ENCODE data around the gene MAGI2.

Gene MAGI2

GRCh38 chr7:78261739-78262138 lies 1191.7 kb downstream of the MAGI2 start:
- TF ChIP-seq CTCF (IDR thresholded peaks at IDR 0.05; ENCODE audit: insufficient read depth, low read length, poor library complexity, severe bottlenecking) = no peak
- no peak for TF ChIP-seq EZH2phosphoT487 (conservative IDR thresholded peaks at IDR 0.05; ENCODE audit: low read length)
- no peaks in the 10 kb centered on the region for H3F3A ChIP-seq (ENCODE audit: insufficient read depth)
- no peaks in the 10 kb centered on the region for H3K36me3 ChIP-seq (ENCODE audit: low read length)
- H3K79me2 ChIP-seq (ENCODE audit: insufficient read depth, low read length) = no peaks in the 10 kb centered on the region
- no peaks in the 10 kb centered on the region for H3K9me2 ChIP-seq (replicated peaks; ENCODE audit: insufficient read depth, low read length)
- H3K9me3 ChIP-seq (ENCODE audit: insufficient read depth, low read length) = no peaks in the 10 kb centered on the region
- H3K9ac ChIP-seq (ENCODE audit: low read length) = no peak overlapping the region
- no peak overlapping the region for H3K4me3 ChIP-seq (ENCODE audit: insufficient read depth, low read length, poor library complexity, severe bottlenecking)
- H3K27me3 ChIP-seq (ENCODE audit: low read length) = no peaks in the 10 kb centered on the region
- no peak overlapping the region for H3K4me2 ChIP-seq (ENCODE audit: low read depth, low read length, poor library complexity, severe bottlenecking)
- H3K27ac ChIP-seq (ENCODE audit: low read depth, low read length) = no peak overlapping the region
- H4K20me1 ChIP-seq (ENCODE audit: low read depth, low read length) = no peaks in the 10 kb centered on the region
- no peak overlapping the region for H2AFZ ChIP-seq (ENCODE audit: low read depth, low read length, severe bottlenecking)

GRCh38 chr7:78261302-78261701 lies 1192.2 kb downstream of the MAGI2 start:
- TF ChIP-seq EZH2phosphoT487 (conservative IDR thresholded peaks at IDR 0.05; ENCODE audit: low read length) (no peak), CTCF (IDR thresholded peaks at IDR 0.05; ENCODE audit: insufficient read depth, low read length, poor library complexity, severe bottlenecking) (no peak)
- Histone ChIP-seq H3K79me2 (ENCODE audit: insufficient read depth, low read length) (no peaks in the 10 kb centered on the region), H3K36me3 (ENCODE audit: low read length) (no peaks in the 10 kb centered on the region), H3K9me3 (ENCODE audit: insufficient read depth, low read length) (no peaks in the 10 kb centered on the region), H3F3A (ENCODE audit: insufficient read depth) (no peaks in the 10 kb centered on the region), H3K4me3 (ENCODE audit: insufficient read depth, low read length, poor library complexity, severe bottlenecking) (no peak overlapping the region), H4K20me1 (ENCODE audit: low read depth, low read length) (no peaks in the 10 kb centered on the region), H2AFZ (ENCODE audit: low read depth, low read length, severe bottlenecking) (no peak overlapping the region), H3K4me2 (ENCODE audit: low read depth, low read length, poor library complexity, severe bottlenecking) (no peak overlapping the region), H3K27me3 (ENCODE audit: low read length) (no peaks in the 10 kb centered on the region), H3K9ac (ENCODE audit: low read length) (no peak overlapping the region), H3K9me2 (replicated peaks; ENCODE audit: insufficient read depth, low read length) (no peaks in the 10 kb centered on the region), H3K27ac (ENCODE audit: low read depth, low read length) (no peak overlapping the region)

GRCh38 chr7:78260826-78261225 lies 1192.6 kb downstream of the MAGI2 start:
- H3F3A ChIP-seq (ENCODE audit: insufficient read depth) = no peaks in the 10 kb centered on the region
- no peak overlapping the region for H3K4me3 ChIP-seq (ENCODE audit: insufficient read depth, low read length, poor library complexity, severe bottlenecking)
- no peak overlapping the region for H2AFZ ChIP-seq (ENCODE audit: low read depth, low read length, severe bottlenecking)
- TF ChIP-seq CTCF (IDR thresholded peaks at IDR 0.05; ENCODE audit: insufficient read depth, low read length, poor library complexity, severe bottlenecking) (no peak), EZH2phosphoT487 (conservative IDR thresholded peaks at IDR 0.05; ENCODE audit: low read length) (no peak)
- no peak overlapping the region for H3K9ac ChIP-seq (ENCODE audit: low read length)
- no peaks in the 10 kb centered on the region for H4K20me1 ChIP-seq (ENCODE audit: low read depth, low read length)
- H3K79me2 ChIP-seq (ENCODE audit: insufficient read depth, low read length) = no peaks in the 10 kb centered on the region
- H3K27me3 ChIP-seq (ENCODE audit: low read length) = no peaks in the 10 kb centered on the region
- no peaks in the 10 kb centered on the region for H3K9me2 ChIP-seq (replicated peaks; ENCODE audit: insufficient read depth, low read length)
- H3K36me3 ChIP-seq (ENCODE audit: low read length) = no peaks in the 10 kb centered on the region
- no peaks in the 10 kb centered on the region for H3K9me3 ChIP-seq (ENCODE audit: insufficient read depth, low read length)
- H3K4me2 ChIP-seq (ENCODE audit: low read depth, low read length, poor library complexity, severe bottlenecking) = no peak overlapping the region
- H3K27ac ChIP-seq (ENCODE audit: low read depth, low read length) = no peak overlapping the region

- H3K9ac ChIP-seq (ENCODE audit: low read length) = no peak overlapping the region
- TF ChIP-seq EZH2phosphoT487 (conservative IDR thresholded peaks at IDR 0.05; ENCODE audit: low read length) = no peak
- no peak overlapping the region for H2AFZ ChIP-seq (ENCODE audit: low read depth, low read length, severe bottlenecking)
- no peaks in the 10 kb centered on the region for H3K9me3 ChIP-seq (ENCODE audit: insufficient read depth, low read length)
- no peaks in the 10 kb centered on the region for H3K27me3 ChIP-seq (ENCODE audit: low read length)
- no peaks in the 10 kb centered on the region for H3F3A ChIP-seq (ENCODE audit: insufficient read depth)
- no peaks in the 10 kb centered on the region for H3K36me3 ChIP-seq (ENCODE audit: low read length)
- no peak overlapping the region for H3K4me3 ChIP-seq (ENCODE audit: insufficient read depth, low read length, poor library complexity, severe bottlenecking)
- no peaks in the 10 kb centered on the region for H4K20me1 ChIP-seq (ENCODE audit: low read depth, low read length)
- H3K79me2 ChIP-seq (ENCODE audit: insufficient read depth, low read length) = no peaks in the 10 kb centered on the region
- H3K9me2 ChIP-seq (replicated peaks; ENCODE audit: insufficient read depth, low read length) = no peaks in the 10 kb centered on the region
- no peak overlapping the region for H3K27ac ChIP-seq (ENCODE audit: low read depth, low read length)
- H3K4me2 ChIP-seq (ENCODE audit: low read depth, low read length, poor library complexity, severe bottlenecking) = no peak overlapping the region
Measured at GRCh38 chr7:78254726-78255055, 1198.8 kb downstream of the MAGI2 start.
